Transverse colon (tissue), 4 donors: ENCODE measurements around the gene ZNF865. TPM values are rescaled to one million over a fixed set of nuclear protein-coding genes. Genes with fewer than 3 reads are reported as not detected.

ENCODE experiments used
- DNase-seq: peaks from one replicate; pipeline ENCODE4 v3.0.0-alpha.2; 2019
- H3K27ac ChIP-seq, 4 donors: fragments of 200-600 bp; sonication (generic); 2 replicates each; pipeline ENCODE4 v1.5.1; 2016 to 2018; ENCODE audit warnings: inconsistent platforms in 4 of 4
- H3K27me3 ChIP-seq: fragments of 200-600 bp; sonication (generic); 2 replicates; pipeline ENCODE4 v1.5.1; 2017; ENCODE audit warnings: inconsistent platforms
- H3K36me3 ChIP-seq, 4 donors: fragments of 200-600 bp; sonication (generic); 2 replicates each; pipeline ENCODE4 v1.5.1; 2017 to 2019; ENCODE audit warnings: inconsistent platforms in 4 of 4
- H3K4me1 ChIP-seq, 4 donors: fragments of 200-600 bp; sonication (generic); 2 replicates each; pipeline ENCODE4 v1.5.1; 2017 to 2020; ENCODE audit warnings: inconsistent platforms in 4 of 4
- H3K4me3 ChIP-seq, 4 donors: fragments of 200-600 bp; sonication (generic); 1 replicate in 1 of 4; 2 replicates in 3 of 4; pipeline versions ENCODE4 v1.5.1 to v1.6.1; 2017 to 2019; ENCODE audit warnings: inconsistent platforms in 4 of 4
- H3K9me3 ChIP-seq, 2 donors: fragments of 200-600 bp; sonication (generic); 2 replicates each; pipeline ENCODE4 v1.5.1; 2017 to 2019; ENCODE audit warnings: inconsistent platforms in 2 of 2
- CTCF ChIP-seq, 5 experiments: fragments of 200-600 bp in 3 of 5; fragments of 450-650 bp in 2 of 5; sonication (generic) in 3 of 5; IDR thresholded peaks; 1 replicate in 2 of 5; 2 replicates in 3 of 5; pipeline ENCODE4 v1.5.1; 2016 to 2017; ENCODE audit warnings: antibody characterized with exemption in 5 of 5, inconsistent platforms in 3 of 5, mild to moderate bottlenecking in 2 of 5, moderate library complexity in 1 of 5
- EP300 ChIP-seq: sonication (generic); formaldehyde crosslinking; IDR thresholded peaks from one replicate; pipeline ENCODE4 v1.6.1; 2017; ENCODE audit warnings: antibody characterized with exemption, low read depth
- POLR2A ChIP-seq: fragments of 450-650 bp; IDR thresholded peaks from one replicate; pipeline ENCODE4 v1.6.1; 2016; ENCODE audit warnings: antibody characterized with exemption, mild to moderate bottlenecking, moderate library complexity
- POLR2AphosphoS5 ChIP-seq, 3 donors: sonication (generic); formaldehyde crosslinking; IDR thresholded peaks; one replicate each; pipeline ENCODE4 v1.6.1; 2016; ENCODE audit warnings: antibody characterized with exemption in 3 of 3
- WGBS, 2 donors: methylation state at CpG; one replicate each; pipeline ENCODE4 v1.1.5; 2018; ENCODE audit warnings: low coverage in 1 of 2; 5-methylcytosine and 5-hydroxymethylcytosine counted together
- in situ Hi-C, 4 donors: fragments of 200-750 bp; cut with MboI; loops; one replicate each; pipeline versions ENCODE4 v1.15.0 to v1.15.1; 2017; ENCODE audit warnings: low sequenced_read_pairs in 3 of 4, low pct_ligation_motif_present in 1 of 4, low pct_unique_long_range_greater_than_20kb in 1 of 4
- intact Hi-C: fragments of 100-400 bp; cut with DNase I; formaldehyde crosslinking; loops from one replicate; pipeline ENCODE4 v1.15.1; 2023; ENCODE audit warnings: low total_unique reads
- total RNA-seq, 4 donors: library from RNA; depleted of rRNA; stranded (reverse); fragments of >200 nt; gene quantifications; one replicate each; pipeline ENCODE4 v1.1.0, GENCODE V29; 2016

The ZNF865 gene
- total RNA-seq, 4 donors from 2014 or later: 8.3 to 50.1 (median 13.4) TPM

GRCh38 chr19:55650126-55650557, 44.7 kb downstream of the ZNF865 start:
- no peaks in the 10 kb centered on the region for H3K36me3 ChIP-seq
- TF ChIP-seq EP300 (no peak), POLR2AphosphoS5 (IDR thresholded peaks at IDR 0.05) (no peak), POLR2A (no peak), CTCF (IDR thresholded peaks at IDR 0.05) (no peak)
- DNase-seq: no peak
- intact Hi-C loops: loop anchor here (10.0 kb wide), 1 partner anchor 265 kb away; the partner anchor contains the start of genes RPL28 and TMEM238
- in situ Hi-C loops: no loop called here
- H3K27me3 ChIP-seq: no peaks in the 10 kb centered on the region
- H3K4me3 ChIP-seq: no peak overlapping the region
- peaks cover 13 to 32% (median 25%) of the 10 kb centered on the region in 4 donors for H3K4me1 ChIP-seq
- 85 to 93% methylated on average over 4 of the region's 4 CpGs for WGBS, 2 donors
- H3K9me3 ChIP-seq: no peaks in the 10 kb centered on the region
- H3K27ac ChIP-seq: no peak overlapping the region

GRCh38 chr19:55650602-55651230, 45.3 kb downstream of the ZNF865 start:
- in situ Hi-C loops (no loop called here), intact Hi-C loops (loop anchor here (10.0 kb wide), 1 partner anchor 266 kb away; the partner anchor contains the start of genes RPL28 and TMEM238)
- Histone ChIP-seq H3K27me3 (no peaks in the 10 kb centered on the region), H3K4me3 (no peak overlapping the region), H3K36me3 (no peaks in the 10 kb centered on the region), H3K4me1 (peaks cover 13 to 33% (median 27%) of the 10 kb centered on the region in 4 donors), H3K27ac (no peak overlapping the region), H3K9me3 (no peaks in the 10 kb centered on the region)
- TF ChIP-seq POLR2A (no peak), CTCF (IDR thresholded peaks at IDR 0.05) (no peak), POLR2AphosphoS5 (IDR thresholded peaks at IDR 0.05) (no peak), EP300 (no peak)
- DNase-seq: no peak
- WGBS, 2 donors: 88 to 97% methylated on average over 3 to 17 of the region's 17 CpGs

GRCh38 chr19:55651236-55651635, 45.8 kb downstream of the ZNF865 start:
- Histone ChIP-seq H3K9me3 (no peaks in the 10 kb centered on the region), H3K4me1 (peaks cover 18 to 39% (median 32%) of the 10 kb centered on the region in 4 donors), H3K27ac (no peak overlapping the region), H3K27me3 (no peaks in the 10 kb centered on the region), H3K36me3 (no peaks in the 10 kb centered on the region), H3K4me3 (no peak overlapping the region)
- in situ Hi-C loops (no loop called here), intact Hi-C loops (loop anchor here (10.0 kb wide), 1 partner anchor 266 kb away; the partner anchor contains the start of genes RPL28 and TMEM238)
- TF ChIP-seq POLR2AphosphoS5 (IDR thresholded peaks at IDR 0.05) (no peak), POLR2A (no peak), EP300 (no peak), CTCF (IDR thresholded peaks at IDR 0.05) (no peak)
- 92% methylated on average over 18 of the region's 18 CpGs; no CpG with 5 or more reads in 1 of the 2 donors for WGBS, 2 donors
- no peak for DNase-seq

GRCh38 chr19:55652311-55653128, 47.1 kb downstream of the ZNF865 start:
- WGBS, 2 donors: 77 to 85% methylated on average over 21 to 71 of the region's 71 CpGs
- no peak for TF ChIP-seq POLR2AphosphoS5 (IDR thresholded peaks at IDR 0.05)
- no peak for TF ChIP-seq CTCF (IDR thresholded peaks at IDR 0.05)
- TF ChIP-seq POLR2A: no peak
- no peak for TF ChIP-seq EP300
- no peak for DNase-seq
- no peaks in the 10 kb centered on the region for H3K9me3 ChIP-seq
- intact Hi-C loops: loop anchor here (2.0 to 10.0 kb wide), 2 partner anchors 20 to 268 kb away; partner anchors contain the start of genes RPL28 and TMEM238
- no peaks in the 10 kb centered on the region for H3K27me3 ChIP-seq
- peaks cover 24 to 45% (median 37%) of the 10 kb centered on the region in 4 donors for H3K4me1 ChIP-seq
- H3K36me3 ChIP-seq: no peaks in the 10 kb centered on the region
- H3K4me3 ChIP-seq: no peak overlapping the region
- in situ Hi-C loops: no loop called here
- peak overlapping the region; percentile 93 to 100 (median 99) for H3K27ac ChIP-seq
